NCI-H524 (cell line): Measurements from ENCODE around the gene SEC23A.
"Not testable (repeated sequence)": the region's sequence is repeated elsewhere in the genome, so short reads cannot be mapped to it uniquely, and the experiment has no call there.

ENCODE experiments used
- DNase-seq, 2 experiments: peaks; one replicate each; lab custom pipeline; 2025; lab: John Stamatoyannopoulos, UW

Gene SEC23A

GRCh38 chr14:39030209-39030608 is 72.8 kb downstream of the SEC23A start:
- no peak for DNase-seq

GRCh38 chr14:39029789-39030188 is 73.2 kb downstream of the SEC23A start:
- no peak for DNase-seq

- DNase-seq, result no peak
Measured at GRCh38 chr14:39028620-39029019, 74.4 kb downstream of the SEC23A start.

GRCh38 chr14:39025810-39026627 is 77.0 kb downstream of the SEC23A start:
- peak; percentile 90 to 98 for DNase-seq

- peak; percentile 36 to 80 for DNase-seq
Measured at GRCh38 chr14:39025250-39025809, 77.7 kb downstream of the SEC23A start.

GRCh38 chr14:39023939-39024871 is 78.8 kb downstream of the SEC23A start:
- DNase-seq, result peak; percentile 96 to 99

- DNase-seq, result not testable (repeated sequence)
Measured at GRCh38 chr14:39017096-39018016, 85.7 kb downstream of the SEC23A start.

GRCh38 chr14:39016733-39017095 is 86.3 kb downstream of the SEC23A start:
- DNase-seq, result no peak

- peak in 1 of 2 experiments; percentile 62 for DNase-seq
Measured at GRCh38 chr14:39015964-39016577, 87.0 kb downstream of the SEC23A start.

- DNase-seq, result peak; percentile 13 to 63
Measured at GRCh38 chr14:39015360-39015961, 87.6 kb downstream of the SEC23A start.

GRCh38 chr14:39014460-39014859 is 88.6 kb downstream of the SEC23A start:
- DNase-seq, result no peak

- DNase-seq, result not testable (repeated sequence)
Measured at GRCh38 chr14:39008965-39009364, 94.1 kb downstream of the SEC23A start.

GRCh38 chr14:39006721-39007410 is 96.2 kb downstream of the SEC23A start:
- no peak for DNase-seq

- no peak for DNase-seq
Measured at GRCh38 chr14:39005044-39005880, 97.8 kb downstream of the SEC23A start.

GRCh38 chr14:38999949-39000348 is 103.1 kb downstream of the SEC23A start:
- no peak for DNase-seq

GRCh38 chr14:38994731-38995130 is 108.3 kb downstream of the SEC23A start:
- peak; percentile 89 to 92 for DNase-seq

GRCh38 chr14:38993981-38994380 is 109.1 kb downstream of the SEC23A start:
- no peak for DNase-seq

GRCh38 chr14:38992067-38992844 is 110.8 kb downstream of the SEC23A start:
- DNase-seq, result peak in 1 of 2 experiments; percentile 39
